ENCODE results near the gene UTS2B.
A peak's percentile ranks its signal among the peaks of the same experiment; 100 is the strongest.

Gene UTS2B

DNA sequence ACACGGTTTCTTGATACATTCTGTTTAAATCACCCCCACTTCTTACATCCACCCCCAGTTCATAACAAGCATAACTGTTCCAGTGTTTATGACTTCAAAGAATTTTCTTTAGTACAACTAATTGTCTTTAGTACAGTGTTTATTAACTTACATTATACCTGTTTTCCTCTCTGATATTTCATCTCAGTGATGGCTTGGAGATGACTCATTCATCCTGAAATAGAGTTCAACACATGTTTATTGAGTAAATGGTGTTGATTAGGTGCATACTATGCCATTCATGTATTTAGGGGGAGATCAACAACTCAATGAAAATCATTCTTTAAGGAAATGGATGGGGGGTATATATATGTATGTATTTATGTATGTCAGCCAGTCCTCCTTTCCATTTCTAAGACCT, 21.7 kb upstream of the UTS2B start:
- Histone ChIP-seq H3K4me3 (ENCODE audit: low read length) (no peak overlapping the region), H3K9ac (ENCODE audit: low read length) (no peak overlapping the region), H3K9me3 (ENCODE audit: insufficient read depth, low read length) (no peaks in the 10 kb centered on the region), H3K36me3 (replicated peaks; ENCODE audit: low read depth, low read length) (peaks cover 1% of the 10 kb centered on the region), H3K27me3 (ENCODE audit: low read depth, low read length) (no peaks in the 10 kb centered on the region), H2AFZ (ENCODE audit: low read depth, low read length) (no peak overlapping the region), H4K20me1 (ENCODE audit: insufficient read depth, low read length) (peaks cover 54% of the 10 kb centered on the region), H3K4me1 (ENCODE audit: low read length) (peaks cover 59% of the 10 kb centered on the region), H3K79me2 (ENCODE audit: low read length) (peaks cover 100% of the 10 kb centered on the region), H3K27ac (ENCODE audit: low read length) (no peak overlapping the region), H3K4me2 (ENCODE audit: low read length) (0 out of 2 replicates have a peak overlapping the region, but pooled peaks have one; percentile 87)
- TF ChIP-seq, protein P1, sequence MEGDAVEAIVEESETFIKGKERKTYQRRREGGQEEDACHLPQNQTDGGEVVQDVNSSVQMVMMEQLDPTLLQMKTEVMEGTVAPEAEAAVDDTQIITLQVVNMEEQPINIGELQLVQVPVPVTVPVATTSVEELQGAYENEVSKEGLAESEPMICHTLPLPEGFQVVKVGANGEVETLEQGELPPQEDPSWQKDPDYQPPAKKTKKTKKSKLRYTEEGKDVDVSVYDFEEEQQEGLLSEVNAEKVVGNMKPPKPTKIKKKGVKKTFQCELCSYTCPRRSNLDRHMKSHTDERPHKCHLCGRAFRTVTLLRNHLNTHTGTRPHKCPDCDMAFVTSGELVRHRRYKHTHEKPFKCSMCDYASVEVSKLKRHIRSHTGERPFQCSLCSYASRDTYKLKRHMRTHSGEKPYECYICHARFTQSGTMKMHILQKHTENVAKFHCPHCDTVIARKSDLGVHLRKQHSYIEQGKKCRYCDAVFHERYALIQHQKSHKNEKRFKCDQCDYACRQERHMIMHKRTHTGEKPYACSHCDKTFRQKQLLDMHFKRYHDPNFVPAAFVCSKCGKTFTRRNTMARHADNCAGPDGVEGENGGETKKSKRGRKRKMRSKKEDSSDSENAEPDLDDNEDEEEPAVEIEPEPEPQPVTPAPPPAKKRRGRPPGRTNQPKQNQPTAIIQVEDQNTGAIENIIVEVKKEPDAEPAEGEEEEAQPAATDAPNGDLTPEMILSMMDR (IDR thresholded peaks at IDR 0.05; ENCODE audit: low read depth, low read length): no peak
- TF ChIP-seq EZH2phosphoT487 (IDR thresholded peaks at IDR 0.05; ENCODE audit: low read depth): no peak

DNA sequence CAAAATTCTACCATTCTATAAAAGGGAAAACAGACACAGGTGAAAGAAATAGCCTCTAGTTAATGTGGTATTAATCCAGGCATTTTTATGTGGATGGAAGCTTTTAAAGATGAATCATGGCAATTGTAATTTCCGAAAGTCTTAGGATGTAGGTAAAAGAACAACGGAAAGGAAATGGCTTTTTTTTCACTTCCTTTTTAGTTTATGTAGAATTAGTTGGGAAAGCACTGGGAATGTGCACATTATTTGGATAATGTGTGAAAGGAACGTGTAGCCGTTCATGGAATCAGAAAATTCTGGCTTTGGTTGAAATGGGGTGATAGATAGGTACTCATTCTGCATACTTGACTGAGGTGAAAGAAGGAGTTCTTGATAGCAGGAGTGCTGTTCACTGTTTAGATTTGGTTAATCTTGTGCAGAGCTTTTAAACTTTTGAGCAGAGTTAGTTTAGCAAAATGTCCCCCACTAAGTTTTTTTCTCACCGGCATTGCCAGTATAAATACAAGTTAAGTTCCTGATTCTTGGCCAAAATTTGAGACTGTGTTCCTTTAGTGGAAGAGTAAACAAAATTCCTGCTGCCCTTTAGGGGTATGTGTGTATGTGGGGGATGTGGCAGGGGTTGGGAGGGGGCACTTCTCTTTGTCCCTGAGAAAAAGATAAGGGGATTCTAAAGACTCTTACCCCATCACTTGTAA, 20.2 kb upstream of the UTS2B start:
- H3K9me3 ChIP-seq (ENCODE audit: insufficient read depth, low read length): no peaks in the 10 kb centered on the region
- H2AFZ ChIP-seq (ENCODE audit: low read depth, low read length): no peak overlapping the region
- H3K4me3 ChIP-seq (ENCODE audit: low read length): no peak overlapping the region
- no peak overlapping the region for H3K27ac ChIP-seq (ENCODE audit: low read length)
- no peak overlapping the region for H3K9ac ChIP-seq (ENCODE audit: low read length)
- H3K4me1 ChIP-seq (ENCODE audit: low read length): peaks cover 44% of the 10 kb centered on the region
- peaks cover 65% of the 10 kb centered on the region for H4K20me1 ChIP-seq (ENCODE audit: insufficient read depth, low read length)
- no peak for TF ChIP-seq EZH2phosphoT487 (IDR thresholded peaks at IDR 0.05; ENCODE audit: low read depth)
- TF ChIP-seq, protein P1 (IDR thresholded peaks at IDR 0.05; ENCODE audit: low read depth, low read length): no peak
- H3K4me2 ChIP-seq (ENCODE audit: low read length): no peak overlapping the region
- no peaks in the 10 kb centered on the region for H3K36me3 ChIP-seq (replicated peaks; ENCODE audit: low read depth, low read length)
- H3K27me3 ChIP-seq (ENCODE audit: low read depth, low read length): no peaks in the 10 kb centered on the region
- peaks cover 100% of the 10 kb centered on the region for H3K79me2 ChIP-seq (ENCODE audit: low read length)

DNA sequence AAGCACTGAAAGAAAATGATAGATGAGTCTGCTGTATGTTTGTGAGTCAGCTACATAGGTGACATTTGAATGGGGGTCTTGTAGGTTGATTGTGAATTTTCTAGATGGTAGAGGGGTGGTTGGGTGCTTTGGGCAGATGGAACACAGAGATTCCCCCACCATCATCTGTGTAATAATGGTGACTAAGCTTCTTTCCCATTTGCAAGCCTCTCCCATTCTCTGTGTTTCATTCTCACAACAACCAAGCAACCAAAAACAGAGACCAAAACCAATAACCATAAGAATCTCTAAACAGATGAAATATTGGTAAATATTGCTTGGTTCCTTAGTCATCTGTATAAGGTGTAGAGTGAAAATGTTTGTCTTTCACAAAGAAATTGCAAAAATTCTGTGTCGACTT, 17.8 kb upstream of the UTS2B start:
- H3K9me3 ChIP-seq (ENCODE audit: insufficient read depth, low read length): no peaks in the 10 kb centered on the region
- H3K4me2 ChIP-seq (ENCODE audit: low read length): no peak overlapping the region
- peaks cover 100% of the 10 kb centered on the region for H3K79me2 ChIP-seq (ENCODE audit: low read length)
- peaks cover 20% of the 10 kb centered on the region for H3K4me1 ChIP-seq (ENCODE audit: low read length)
- H3K9ac ChIP-seq (ENCODE audit: low read length): no peak overlapping the region
- no peaks in the 10 kb centered on the region for H3K36me3 ChIP-seq (replicated peaks; ENCODE audit: low read depth, low read length)
- no peaks in the 10 kb centered on the region for H3K27me3 ChIP-seq (ENCODE audit: low read depth, low read length)
- TF ChIP-seq EZH2phosphoT487 (IDR thresholded peaks at IDR 0.05; ENCODE audit: low read depth): no peak
- TF ChIP-seq, protein P1 (IDR thresholded peaks at IDR 0.05; ENCODE audit: low read depth, low read length): no peak
- no peak overlapping the region for H3K4me3 ChIP-seq (ENCODE audit: low read length)
- no peak overlapping the region for H3K27ac ChIP-seq (ENCODE audit: low read length)
- H2AFZ ChIP-seq (ENCODE audit: low read depth, low read length): no peak overlapping the region
- H4K20me1 ChIP-seq (ENCODE audit: insufficient read depth, low read length): peaks cover 79% of the 10 kb centered on the region

DNA sequence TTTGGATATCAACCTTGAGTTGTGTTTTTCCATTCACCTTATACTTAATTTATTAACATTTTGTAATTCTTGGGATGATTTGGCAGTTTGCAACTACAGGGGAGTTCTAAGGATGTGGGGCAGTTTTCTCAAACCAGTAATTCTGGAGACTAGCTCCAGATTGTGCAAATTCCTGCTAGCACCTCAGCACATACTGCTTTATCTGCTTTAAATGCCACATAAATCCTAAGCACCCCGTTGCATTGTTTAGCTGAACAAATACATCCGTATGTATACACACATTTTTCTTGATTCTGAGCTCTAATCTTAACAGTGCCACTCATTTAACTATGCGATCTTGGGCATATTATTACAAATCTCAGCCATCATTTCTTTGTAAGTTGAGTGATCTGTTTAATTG, 16.9 kb upstream of the UTS2B start:
- Histone ChIP-seq H2AFZ (ENCODE audit: low read depth, low read length) (no peak overlapping the region), H3K27me3 (ENCODE audit: low read depth, low read length) (no peaks in the 10 kb centered on the region), H3K27ac (ENCODE audit: low read length) (no peak overlapping the region), H4K20me1 (ENCODE audit: insufficient read depth, low read length) (peaks cover 83% of the 10 kb centered on the region), H3K9me3 (ENCODE audit: insufficient read depth, low read length) (no peaks in the 10 kb centered on the region), H3K4me3 (ENCODE audit: low read length) (no peak overlapping the region), H3K4me1 (ENCODE audit: low read length) (peaks cover 11% of the 10 kb centered on the region), H3K9ac (ENCODE audit: low read length) (no peak overlapping the region), H3K79me2 (ENCODE audit: low read length) (peaks cover 100% of the 10 kb centered on the region), H3K4me2 (ENCODE audit: low read length) (no peak overlapping the region), H3K36me3 (replicated peaks; ENCODE audit: low read depth, low read length) (no peaks in the 10 kb centered on the region)
- TF ChIP-seq, protein P1 (IDR thresholded peaks at IDR 0.05; ENCODE audit: low read depth, low read length): no peak
- TF ChIP-seq EZH2phosphoT487 (IDR thresholded peaks at IDR 0.05; ENCODE audit: low read depth): no peak
